ENCODE data around the gene EFNA3. TPM values are rescaled to one million over a fixed set of nuclear protein-coding genes. Genes with fewer than 3 reads are reported as not detected.

EFNA3 gene
- total RNA-seq, 4 donors from 2014 or later, result 3.4 to 7.9 (median 7.2) TPM

DNA sequence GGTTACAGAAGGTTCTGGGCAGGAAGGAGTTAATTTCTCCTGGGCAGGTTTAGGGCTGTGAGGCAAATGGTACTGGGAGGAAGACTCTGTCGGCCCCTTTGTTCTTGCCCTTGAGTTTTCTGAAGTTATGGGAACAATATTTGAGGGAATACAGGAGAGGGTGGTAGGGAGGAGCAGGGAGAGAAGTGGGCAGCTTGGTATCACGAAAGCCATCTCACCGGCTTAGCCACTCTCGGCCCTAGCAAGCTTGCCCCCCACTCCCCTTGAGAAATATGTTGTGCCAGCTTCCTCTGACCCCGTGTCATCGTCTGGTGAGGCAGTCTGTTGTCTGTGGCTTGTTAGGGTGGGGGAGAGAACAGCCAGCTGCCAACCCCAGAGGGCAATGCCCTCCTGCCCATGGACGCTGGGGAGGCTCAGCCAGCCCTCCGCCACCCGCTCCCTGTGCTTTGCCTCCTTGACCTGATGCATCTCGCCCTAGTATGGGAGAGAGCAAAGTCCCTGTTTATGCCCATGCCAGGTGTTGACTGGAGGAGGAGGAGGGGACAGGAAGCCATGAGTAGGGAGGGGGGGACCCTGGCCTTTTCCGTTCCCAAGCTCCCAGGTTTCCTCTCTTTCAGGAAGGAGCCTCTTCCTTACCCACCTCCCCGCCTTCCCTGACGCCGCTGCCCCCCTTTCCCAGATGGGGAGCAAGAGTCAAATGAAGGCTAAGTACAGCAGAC lies 50.3 kb downstream of the EFNA3 start:
- peaks cover 14 to 92% (median 68%) of the 10 kb centered on the region in 4 donors for H3K4me1 ChIP-seq
- 8% methylated on average over 12 of the region's 14 CpGs; no CpG with 5 or more reads in 1 of the 2 donors for WGBS, 2 donors (ENCODE audit: low coverage in 1 of 2)
- in situ Hi-C loops (cut with MboI; ENCODE audit: low pct_ligation_motif_present in 1 of 4, low pct_unique_long_range_greater_than_20kb in 1 of 4, low sequenced_read_pairs in 3 of 4), result no loop called here
- H3K36me3 ChIP-seq, result peaks cover 0 to 23% (median 6%) of the 10 kb centered on the region in 4 donors
- intact Hi-C loops (cut with DNase I; ENCODE audit: low total_unique reads), result loop anchor here (5.0 kb wide), 1 partner anchor 37 kb away; no protein-coding TSS in a partner anchor
- H3K4me3 ChIP-seq, result peak overlapping the region; percentile 53 to 71 (median 69)
- peak; percentile 85 for DNase-seq
- H3K27me3 ChIP-seq, result no peaks in the 10 kb centered on the region
- peak; percentile 58 for TF ChIP-seq EP300 (IDR thresholded peaks at IDR 0.05; ENCODE audit: low read depth)
- peak; percentile 97 for TF ChIP-seq POLR2A (IDR thresholded peaks at IDR 0.05)
- TF ChIP-seq, protein P1, sequence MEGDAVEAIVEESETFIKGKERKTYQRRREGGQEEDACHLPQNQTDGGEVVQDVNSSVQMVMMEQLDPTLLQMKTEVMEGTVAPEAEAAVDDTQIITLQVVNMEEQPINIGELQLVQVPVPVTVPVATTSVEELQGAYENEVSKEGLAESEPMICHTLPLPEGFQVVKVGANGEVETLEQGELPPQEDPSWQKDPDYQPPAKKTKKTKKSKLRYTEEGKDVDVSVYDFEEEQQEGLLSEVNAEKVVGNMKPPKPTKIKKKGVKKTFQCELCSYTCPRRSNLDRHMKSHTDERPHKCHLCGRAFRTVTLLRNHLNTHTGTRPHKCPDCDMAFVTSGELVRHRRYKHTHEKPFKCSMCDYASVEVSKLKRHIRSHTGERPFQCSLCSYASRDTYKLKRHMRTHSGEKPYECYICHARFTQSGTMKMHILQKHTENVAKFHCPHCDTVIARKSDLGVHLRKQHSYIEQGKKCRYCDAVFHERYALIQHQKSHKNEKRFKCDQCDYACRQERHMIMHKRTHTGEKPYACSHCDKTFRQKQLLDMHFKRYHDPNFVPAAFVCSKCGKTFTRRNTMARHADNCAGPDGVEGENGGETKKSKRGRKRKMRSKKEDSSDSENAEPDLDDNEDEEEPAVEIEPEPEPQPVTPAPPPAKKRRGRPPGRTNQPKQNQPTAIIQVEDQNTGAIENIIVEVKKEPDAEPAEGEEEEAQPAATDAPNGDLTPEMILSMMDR (IDR thresholded peaks at IDR 0.05), result no peak
- peak; percentile 88 to 98 (median 97) for TF ChIP-seq POLR2AphosphoS5 (IDR thresholded peaks at IDR 0.05)
- H3K27ac ChIP-seq, result peak overlapping the region; percentile 93 to 100 (median 94)
- H3K9me3 ChIP-seq, result no peaks in the 10 kb centered on the region

DNA sequence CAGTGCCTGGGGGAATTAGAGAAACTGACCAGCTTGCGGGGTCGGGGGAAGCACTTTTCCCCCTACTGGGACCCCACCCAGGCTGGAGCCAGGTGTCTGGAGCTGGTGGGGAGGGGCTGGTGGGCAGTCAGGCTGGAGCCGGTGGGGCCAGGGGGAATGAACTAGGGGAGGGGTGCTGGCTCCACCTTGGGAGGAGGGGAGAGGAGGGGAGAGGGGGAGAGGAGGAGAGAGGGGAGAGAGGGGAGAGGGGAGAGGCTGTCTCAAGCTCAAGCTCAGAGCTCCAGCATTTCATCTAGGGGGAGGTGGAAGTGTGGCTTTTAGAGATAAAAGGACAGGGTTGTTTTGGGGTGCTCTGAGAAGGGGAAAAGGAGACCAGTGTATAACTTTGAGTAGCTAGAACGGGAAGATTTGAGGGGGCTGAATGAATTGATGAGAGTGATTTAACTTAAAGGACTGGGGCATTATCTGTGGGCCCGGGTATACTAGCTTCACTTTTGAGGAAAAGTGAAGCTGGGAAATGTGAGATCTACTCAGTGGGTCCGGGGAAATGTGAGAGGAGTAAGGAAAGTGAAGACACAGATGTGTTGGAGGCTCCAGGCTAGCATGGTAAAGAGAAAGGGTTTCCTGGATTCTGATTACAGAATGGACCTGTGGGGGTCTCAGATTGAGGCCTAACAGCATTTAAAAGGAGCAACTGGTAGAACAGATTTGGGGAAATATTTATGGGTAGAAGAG lies 51.8 kb downstream of the EFNA3 start:
- intact Hi-C loops (cut with DNase I; ENCODE audit: low total_unique reads) (no loop called here), in situ Hi-C loops (cut with MboI; ENCODE audit: low pct_ligation_motif_present in 1 of 4, low pct_unique_long_range_greater_than_20kb in 1 of 4, low sequenced_read_pairs in 3 of 4) (no loop called here)
- Histone ChIP-seq H3K27me3 (no peaks in the 10 kb centered on the region), H3K9me3 (no peaks in the 10 kb centered on the region), H3K36me3 (peaks cover 0 to 23% (median 6%) of the 10 kb centered on the region in 4 donors), H3K27ac (peak overlapping the region; percentile 93 to 100 (median 94)), H3K4me1 (peaks cover 9 to 92% (median 66%) of the 10 kb centered on the region in 4 donors), H3K4me3 (peak overlapping the region; percentile 18 to 71 (median 62))
- no peak for DNase-seq
- WGBS, 2 donors (ENCODE audit: low coverage in 1 of 2), result 19 to 20% methylated on average over 3 to 6 of the region's 6 CpGs
- TF ChIP-seq POLR2A (IDR thresholded peaks at IDR 0.05), result no peak

DNA sequence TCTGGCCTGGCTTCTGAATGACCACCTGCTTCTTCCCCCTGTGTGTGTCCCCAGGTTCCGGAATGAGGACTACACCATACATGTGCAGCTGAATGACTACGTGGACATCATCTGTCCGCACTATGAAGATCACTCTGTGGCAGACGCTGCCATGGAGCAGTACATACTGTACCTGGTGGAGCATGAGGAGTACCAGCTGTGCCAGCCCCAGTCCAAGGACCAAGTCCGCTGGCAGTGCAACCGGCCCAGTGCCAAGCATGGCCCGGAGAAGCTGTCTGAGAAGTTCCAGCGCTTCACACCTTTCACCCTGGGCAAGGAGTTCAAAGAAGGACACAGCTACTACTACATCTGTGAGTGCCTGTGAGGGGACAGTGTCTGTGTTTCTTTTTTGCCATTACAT lies 52.6 kb downstream of the EFNA3 start:
- H3K27ac ChIP-seq, result peak overlapping the region; percentile 28 to 100 (median 94)
- H3K27me3 ChIP-seq, result no peaks in the 10 kb centered on the region
- H3K4me1 ChIP-seq, result peaks cover 8 to 83% (median 60%) of the 10 kb centered on the region in 4 donors
- WGBS, 2 donors (ENCODE audit: low coverage in 1 of 2), result 72% methylated on average over 8 of the region's 8 CpGs; no CpG with 5 or more reads in 1 of the 2 donors
- in situ Hi-C loops (cut with MboI; ENCODE audit: low pct_ligation_motif_present in 1 of 4, low pct_unique_long_range_greater_than_20kb in 1 of 4, low sequenced_read_pairs in 3 of 4) (no loop called here), intact Hi-C loops (cut with DNase I; ENCODE audit: low total_unique reads) (no loop called here)
- peak overlapping the region in 1 of 4 donors; percentile 1 for H3K4me3 ChIP-seq
- peaks cover 0 to 23% (median 6%) of the 10 kb centered on the region in 4 donors for H3K36me3 ChIP-seq
- TF ChIP-seq EP300 (IDR thresholded peaks at IDR 0.05; ENCODE audit: low read depth) (peak; percentile 61), POLR2A (IDR thresholded peaks at IDR 0.05) (peak; percentile 28), POLR2AphosphoS5 (IDR thresholded peaks at IDR 0.05) (peak in 2 of 3 donors; percentile 45 to 52)
- TF ChIP-seq, protein P1 (IDR thresholded peaks at IDR 0.05), result no peak
- no peaks in the 10 kb centered on the region for H3K9me3 ChIP-seq
- DNase-seq, result no peak

DNA sequence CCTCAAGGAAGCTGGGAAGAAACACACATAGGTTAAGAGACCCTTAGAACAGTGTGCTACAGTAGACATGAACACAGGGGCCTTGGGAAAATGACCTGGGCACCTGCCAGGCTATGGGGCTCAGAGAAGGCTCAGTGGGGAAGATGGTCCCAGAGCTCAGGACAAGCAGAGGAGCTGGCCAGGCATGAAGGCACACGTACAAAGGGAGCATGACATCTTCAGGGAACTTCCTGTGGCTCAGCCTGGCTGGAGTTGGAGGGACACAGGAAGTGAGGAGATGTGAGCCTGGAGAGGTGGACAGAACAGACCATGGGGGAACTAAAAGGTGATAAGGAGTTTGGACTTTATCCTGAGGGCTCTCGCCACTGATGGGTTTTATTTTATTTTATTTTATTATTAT lies 53.2 kb downstream of the EFNA3 start:
- in situ Hi-C loops (cut with MboI; ENCODE audit: low pct_ligation_motif_present in 1 of 4, low pct_unique_long_range_greater_than_20kb in 1 of 4, low sequenced_read_pairs in 3 of 4) (no loop called here), intact Hi-C loops (cut with DNase I; ENCODE audit: low total_unique reads) (no loop called here)
- peak overlapping the region in 1 of 4 donors; percentile 1 for H3K4me3 ChIP-seq
- H3K4me1 ChIP-seq, result peaks cover 6 to 81% (median 57%) of the 10 kb centered on the region in 4 donors
- no peaks in the 10 kb centered on the region for H3K27me3 ChIP-seq
- WGBS, 2 donors (ENCODE audit: low coverage in 1 of 2), result 48% methylated on average over 2 of the region's 2 CpGs; no CpG with 5 or more reads in 1 of the 2 donors
- peak overlapping the region; percentile 28 to 100 (median 94) for H3K27ac ChIP-seq
- H3K9me3 ChIP-seq, result no peaks in the 10 kb centered on the region
- TF ChIP-seq POLR2AphosphoS5 (IDR thresholded peaks at IDR 0.05) (no peak), POLR2A (IDR thresholded peaks at IDR 0.05) (no peak), EP300 (IDR thresholded peaks at IDR 0.05; ENCODE audit: low read depth) (no peak)
- TF ChIP-seq, protein P1 (IDR thresholded peaks at IDR 0.05), result no peak
- DNase-seq, result no peak
- peaks cover 0 to 23% (median 6%) of the 10 kb centered on the region in 4 donors for H3K36me3 ChIP-seq
